ENCODE data around the gene WNT9A.

Gene WNT9A

DNA sequence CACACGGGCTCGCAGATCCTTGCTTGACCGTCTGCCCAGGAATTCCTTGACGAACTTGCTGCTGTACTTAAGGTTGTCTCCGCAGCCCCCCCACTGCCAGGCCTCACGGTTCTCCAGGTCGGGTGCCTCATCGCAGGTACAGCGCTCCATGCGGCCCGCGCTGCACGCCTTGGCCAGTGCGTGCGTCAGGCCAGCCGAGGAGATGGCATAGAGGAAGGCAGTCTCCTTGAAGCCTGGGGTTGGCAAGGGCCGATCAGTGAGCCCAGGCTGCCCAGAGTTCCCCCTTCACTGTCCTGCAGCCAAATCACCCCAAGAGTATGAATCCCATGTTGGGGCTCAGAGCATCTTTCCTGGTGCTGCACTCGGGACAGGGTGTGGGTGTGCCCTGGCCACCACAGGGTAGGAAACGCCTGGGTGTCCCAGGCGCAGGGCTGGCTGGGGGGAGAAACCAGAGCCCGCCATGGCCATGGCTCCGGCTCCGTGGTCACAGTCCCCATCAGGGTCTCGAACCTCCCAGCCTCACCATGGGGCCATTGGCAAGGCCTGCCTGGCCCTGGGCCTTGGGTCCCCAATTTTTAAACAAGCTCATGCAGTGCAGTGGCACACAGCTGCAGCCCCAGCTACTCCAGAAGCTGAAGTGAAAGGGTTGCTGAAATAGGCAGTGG is 23.4 kb downstream of the WNT9A start:
- no peak for DNase-seq (ENCODE audit: low spot score)

DNA sequence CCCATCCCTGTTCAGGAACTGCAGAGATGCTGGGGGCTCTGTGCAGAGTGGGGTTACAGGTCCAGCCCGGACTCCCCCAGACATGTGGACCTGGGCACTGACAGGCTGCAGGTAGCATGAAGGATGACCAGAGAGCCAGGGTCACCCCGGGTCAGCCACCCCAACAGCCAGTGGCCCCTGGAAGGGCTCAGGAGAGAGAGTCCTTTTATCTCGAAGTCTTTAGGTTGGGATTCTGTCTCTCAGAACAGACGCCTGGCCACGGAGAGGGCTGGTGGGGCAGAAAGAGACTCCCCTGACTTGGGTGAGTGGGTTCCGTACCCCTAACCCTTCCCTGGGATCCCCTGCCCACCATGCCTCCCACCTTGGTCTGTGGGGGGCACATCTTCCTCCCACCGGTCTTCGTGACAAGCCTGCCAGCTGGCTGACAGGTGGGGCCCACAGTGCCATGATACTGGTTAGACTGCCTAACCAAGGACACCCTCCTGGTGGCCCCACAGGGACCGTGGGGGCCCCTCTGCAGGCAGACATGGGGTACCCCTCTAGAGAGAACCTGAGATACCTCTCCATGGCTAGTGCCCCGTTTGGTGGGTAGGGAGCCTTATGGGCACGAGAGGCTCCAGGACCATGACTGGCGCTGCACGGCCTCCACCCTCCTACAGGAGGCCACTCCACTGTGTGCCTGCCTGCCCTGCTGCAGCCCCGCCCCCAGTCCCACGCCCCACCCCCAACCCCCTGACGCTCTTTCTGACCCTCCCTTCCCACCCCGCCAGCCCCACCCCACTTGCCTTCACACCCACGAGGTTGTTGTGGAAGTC is 24.2 kb downstream of the WNT9A start:
- no peak for DNase-seq (ENCODE audit: low spot score)

DNA sequence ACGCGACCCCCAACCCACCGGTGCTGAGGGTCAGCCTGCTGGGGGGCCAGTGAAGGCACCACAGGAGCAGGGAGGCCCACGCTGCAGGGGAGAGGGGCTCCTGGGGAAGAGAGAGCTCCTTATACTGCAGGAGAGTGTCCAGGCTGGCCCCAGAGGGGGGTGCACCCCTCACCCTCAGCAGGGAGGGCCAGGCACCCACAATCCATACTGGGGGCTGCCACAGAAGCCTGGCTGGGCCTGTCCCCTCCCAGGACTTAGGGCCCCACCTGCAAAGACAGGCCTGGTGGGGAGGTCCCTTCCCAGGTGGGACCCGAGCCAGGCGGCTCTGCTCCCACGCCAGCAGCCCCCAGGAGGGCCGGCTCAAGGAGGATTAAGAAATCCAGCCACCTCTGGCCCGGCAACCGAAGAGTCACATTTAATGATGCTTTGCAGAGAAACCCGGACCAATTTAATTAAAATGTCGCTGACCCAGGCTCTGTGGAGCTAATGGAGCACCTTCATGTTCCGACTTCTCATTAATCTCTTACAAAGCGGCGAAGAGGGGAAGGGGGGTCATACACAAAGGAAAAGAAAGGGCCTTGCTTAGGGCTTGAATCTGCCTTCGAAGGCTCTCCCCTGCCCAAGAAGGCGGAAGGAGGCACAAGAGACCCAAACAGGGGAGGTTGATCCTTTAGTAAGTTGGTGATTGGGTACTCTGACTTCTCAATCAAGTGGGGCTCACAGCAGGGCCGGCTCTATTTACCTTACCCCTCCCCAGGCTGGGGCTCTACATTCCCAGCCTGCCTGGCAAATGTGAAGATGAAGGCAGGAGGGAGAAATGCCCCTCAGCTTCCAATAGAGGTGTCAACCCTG is 25.0 kb downstream of the WNT9A start:
- DNase-seq (ENCODE audit: low spot score): no peak

DNA sequence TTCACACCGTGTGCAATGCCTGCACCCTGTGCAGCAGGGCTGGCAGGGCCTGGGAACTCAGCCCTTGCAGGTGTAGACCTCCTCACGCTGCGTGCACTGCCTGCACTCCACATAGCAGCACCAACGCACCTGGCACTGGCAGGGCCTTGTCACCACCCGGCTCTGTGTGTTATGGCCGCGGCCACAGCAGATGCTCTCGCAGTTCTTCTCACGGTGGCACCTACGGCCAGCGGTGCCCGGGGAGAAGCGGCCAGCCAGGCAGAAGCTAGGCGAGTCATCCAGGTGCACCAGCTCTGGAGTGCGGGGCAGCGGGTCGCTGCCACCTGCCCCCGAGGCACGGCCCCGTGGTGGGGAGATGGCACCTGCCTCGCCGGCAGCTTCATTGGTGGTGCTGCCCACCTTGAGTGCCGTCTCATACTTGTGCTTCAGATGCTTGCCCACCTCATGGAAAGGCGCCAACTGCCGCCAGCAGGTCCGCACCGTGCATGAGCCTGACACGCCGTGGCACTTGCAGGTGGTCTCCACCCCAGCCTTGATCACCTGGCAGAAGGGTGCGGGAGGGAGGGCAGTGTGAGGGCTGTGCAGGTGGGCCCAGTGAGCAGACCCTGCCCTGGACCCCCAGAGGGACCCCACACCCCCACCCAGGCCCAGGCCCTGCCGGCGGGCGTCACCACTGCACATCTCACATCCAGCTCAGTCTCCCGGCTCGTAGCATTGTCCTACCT is 26.1 kb downstream of the WNT9A start:
- no peak for DNase-seq (ENCODE audit: low spot score)

DNA sequence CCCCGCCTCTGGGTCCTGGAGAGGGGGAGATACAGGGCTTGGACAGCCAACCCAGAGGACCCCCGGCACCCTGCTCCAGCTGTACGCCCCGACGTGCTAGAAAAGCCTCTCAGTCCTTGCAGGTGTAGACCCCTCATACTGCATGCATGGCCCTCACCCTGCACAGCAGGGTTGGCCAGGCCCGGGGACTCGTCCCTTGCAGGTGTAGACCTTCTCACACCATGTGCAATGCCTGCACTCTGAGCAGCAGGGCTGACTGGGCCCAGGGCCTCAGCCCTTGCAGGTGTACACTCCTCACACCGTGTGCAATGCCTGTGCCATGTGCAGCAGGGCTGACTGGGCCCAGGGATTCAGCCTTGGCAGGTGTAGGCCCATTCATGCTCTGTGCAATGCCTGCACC is 26.8 kb downstream of the WNT9A start:
- no peak for DNase-seq (ENCODE audit: low spot score)

DNA sequence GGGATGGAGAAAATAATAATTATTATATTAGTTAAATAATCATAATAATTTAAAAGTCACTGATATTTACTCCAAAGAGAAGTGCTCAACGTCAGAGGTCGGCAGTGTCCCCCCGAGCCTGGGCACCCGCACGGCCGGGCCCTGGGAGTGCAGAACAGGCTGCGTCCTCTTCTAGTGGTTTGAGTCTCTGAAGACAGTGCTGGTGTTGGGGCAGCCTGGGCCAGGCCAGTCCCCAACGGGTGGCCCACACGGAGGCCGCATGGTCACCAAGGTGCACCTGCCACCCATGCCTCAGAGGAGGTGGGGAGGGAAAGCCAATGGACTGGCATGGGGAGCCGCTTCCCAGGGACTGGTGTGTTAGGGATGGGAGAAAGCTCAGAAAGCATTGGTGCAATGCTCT is 27.3 kb downstream of the WNT9A start:
- DNase-seq (ENCODE audit: low spot score): no peak

DNA sequence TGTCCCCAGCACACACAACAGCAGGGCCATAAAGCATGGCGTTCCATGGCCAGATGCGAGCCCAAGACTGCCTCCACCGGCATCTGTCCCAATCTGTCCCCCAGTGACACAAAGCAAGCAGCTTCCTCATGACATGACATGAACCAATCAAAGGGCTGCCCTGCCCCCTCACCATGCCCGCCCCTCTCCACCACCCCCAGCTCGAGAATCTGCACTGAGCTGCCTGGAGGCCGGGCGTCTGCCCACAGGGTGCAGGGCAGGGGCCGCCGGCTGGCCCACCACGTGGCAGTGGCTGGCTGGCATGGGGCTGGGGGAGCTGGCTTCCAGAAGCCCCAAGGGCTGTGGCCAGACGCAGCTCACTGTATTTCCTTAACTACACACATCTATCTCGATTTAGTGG is 27.8 kb downstream of the WNT9A start:
- DNase-seq (ENCODE audit: low spot score): no peak

DNA sequence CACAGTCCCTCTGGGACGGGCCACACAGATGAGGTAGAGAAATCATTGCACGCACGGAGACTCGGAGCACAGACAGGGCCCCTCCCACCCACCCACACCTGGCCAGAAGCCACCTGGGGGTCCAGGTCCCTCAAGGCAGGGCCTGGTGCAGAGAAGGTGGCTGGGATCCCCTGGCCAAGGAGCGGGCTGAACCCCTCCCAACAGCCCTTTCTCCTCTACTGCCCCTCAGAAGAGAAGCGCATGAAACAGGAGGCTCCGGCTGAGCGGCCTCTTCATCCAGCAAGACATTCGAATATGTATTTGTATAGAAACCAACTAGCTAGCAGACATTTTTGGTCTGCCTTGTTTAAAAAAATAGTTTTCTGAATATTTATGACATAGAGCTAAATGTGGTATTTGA is 29.0 kb downstream of the WNT9A start:
- DNase-seq (ENCODE audit: low spot score): no peak

DNA sequence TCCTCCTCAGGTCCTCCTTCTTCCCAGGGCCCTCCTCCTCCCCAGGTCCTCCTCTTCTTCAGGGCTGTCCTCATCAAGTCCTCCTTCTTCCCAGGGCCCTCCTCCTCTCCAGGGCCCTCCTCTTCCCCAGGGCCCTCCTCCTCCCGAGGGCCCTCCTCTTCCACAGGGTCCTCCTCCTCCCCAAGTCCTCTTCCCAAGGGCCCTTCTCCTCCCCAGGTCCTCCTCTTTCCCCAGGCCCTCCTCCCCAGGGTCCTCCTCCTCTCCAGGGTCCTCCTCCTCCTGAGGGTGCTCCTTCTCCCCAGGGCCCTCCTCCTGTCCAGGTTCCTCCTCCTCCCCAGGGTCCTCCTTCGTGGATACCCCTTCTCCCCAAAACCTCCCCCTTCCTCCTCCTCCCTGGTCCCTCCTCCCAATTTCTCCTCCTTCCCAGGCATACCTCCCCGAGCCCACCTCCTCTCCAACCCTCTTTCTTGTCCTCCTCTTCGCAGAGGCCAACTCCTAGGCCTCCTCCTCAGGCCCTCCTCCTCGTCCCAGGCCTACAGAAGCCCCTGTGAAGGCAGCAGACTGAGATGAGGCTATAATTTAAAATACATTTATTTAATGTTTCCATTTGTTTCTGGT is 29.5 kb downstream of the WNT9A start:
- no peak for DNase-seq (ENCODE audit: low spot score)

DNA sequence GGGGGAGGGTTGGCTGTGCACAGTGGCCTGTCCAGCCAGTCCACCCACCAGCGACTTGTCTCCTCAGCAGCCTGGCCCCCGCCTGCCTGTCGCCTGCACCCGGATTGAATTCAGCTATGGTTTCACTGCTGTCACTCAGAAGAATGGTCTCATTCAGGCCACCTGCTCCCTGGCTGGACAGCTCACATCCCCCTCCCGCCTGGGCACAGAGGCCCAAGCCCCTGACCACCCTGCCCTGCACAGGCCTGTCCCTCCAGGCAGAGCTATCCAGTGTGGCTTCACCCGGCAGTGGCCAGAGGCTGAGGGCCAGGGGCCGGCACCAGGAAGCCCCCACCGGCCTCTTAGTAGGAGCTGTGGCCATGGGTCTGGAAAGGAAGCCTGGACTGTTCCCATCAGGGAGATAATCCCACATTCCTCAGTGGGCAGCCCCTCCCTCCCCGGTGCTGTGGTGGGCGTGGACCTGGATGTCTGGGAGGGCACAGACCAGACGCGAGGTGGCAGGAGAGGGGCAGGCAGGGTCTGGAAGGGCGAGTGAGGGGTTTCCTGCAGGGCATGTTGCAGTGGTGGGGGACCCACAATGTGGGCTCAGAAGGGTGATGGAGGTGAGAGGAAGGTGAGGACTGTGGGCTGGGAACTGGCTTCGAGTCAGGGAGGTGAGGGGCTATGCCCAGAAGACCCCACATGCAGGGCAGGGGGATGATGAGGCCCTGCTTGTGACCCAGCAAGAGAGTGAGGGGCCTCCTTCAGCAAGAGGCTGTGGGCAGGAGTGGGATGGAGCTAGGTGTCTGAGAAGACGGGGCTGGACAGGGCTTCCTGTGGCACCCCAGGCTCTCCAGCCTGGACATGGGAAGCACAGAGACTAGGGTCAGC is 30.4 kb downstream of the WNT9A start:
- no peak for DNase-seq (ENCODE audit: low spot score)

DNA sequence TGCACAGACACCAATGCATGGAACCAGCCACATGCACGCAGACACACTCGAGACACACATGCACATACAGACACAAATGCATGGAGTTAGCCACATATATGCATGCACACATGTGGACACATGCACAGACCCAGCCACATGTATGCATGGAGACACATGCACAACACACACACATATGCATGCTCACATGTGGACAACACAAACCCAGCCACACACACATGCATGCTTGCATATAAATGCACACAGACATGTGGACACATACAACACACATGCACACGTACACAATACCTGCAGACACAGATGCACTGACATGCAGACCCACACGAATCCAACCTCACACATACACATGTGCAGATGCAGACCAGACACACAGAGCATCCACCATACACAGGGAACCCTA is 31.1 kb downstream of the WNT9A start:
- no peak for DNase-seq (ENCODE audit: low spot score)

DNA sequence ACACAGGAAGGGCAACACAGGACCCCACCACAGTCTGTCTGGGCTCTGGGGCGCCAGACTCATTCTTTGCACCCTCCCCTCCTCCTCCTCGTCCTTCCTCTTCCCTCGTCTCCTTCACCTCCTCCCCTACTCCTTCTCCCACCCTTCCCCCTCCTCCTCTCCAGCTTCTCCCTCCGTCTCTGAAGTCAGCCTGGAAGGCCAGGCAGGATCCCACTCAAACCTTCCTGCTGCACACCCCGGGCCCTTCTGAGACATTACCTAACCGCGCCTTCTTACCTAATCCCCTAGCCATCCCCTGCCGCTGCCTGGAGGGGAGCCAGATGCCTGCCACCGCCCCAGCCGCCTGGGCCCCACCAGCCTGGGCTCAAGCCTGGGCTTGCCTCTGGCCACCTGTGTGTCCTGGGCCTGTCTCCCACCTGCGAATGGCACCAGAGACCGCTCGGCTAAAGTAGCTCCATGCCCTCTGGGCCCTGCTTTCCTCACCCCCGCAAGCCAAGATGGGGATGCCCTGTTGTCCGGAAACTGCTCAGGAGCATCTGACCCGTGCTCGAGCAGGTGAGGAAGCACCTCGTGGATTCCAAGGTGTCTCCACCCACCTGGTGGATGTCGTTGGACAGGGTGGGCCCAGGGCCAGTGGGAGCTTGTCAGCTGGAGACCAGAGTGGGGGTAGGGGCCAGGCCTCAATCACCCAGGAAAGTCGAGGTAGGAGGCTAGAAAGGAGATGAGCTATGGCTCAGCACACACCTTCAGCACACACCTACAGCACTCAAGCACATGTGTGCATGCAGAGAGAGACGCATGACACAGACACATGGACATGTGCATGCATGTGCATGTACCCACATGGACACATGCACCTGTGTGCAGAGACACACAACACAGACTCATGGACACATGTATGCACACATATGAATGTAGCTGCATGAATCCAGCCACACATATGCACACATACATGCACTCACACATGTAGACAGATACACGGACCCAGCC is 31.9 kb downstream of the WNT9A start:
- DNase-seq (ENCODE audit: low spot score): no peak

DNA sequence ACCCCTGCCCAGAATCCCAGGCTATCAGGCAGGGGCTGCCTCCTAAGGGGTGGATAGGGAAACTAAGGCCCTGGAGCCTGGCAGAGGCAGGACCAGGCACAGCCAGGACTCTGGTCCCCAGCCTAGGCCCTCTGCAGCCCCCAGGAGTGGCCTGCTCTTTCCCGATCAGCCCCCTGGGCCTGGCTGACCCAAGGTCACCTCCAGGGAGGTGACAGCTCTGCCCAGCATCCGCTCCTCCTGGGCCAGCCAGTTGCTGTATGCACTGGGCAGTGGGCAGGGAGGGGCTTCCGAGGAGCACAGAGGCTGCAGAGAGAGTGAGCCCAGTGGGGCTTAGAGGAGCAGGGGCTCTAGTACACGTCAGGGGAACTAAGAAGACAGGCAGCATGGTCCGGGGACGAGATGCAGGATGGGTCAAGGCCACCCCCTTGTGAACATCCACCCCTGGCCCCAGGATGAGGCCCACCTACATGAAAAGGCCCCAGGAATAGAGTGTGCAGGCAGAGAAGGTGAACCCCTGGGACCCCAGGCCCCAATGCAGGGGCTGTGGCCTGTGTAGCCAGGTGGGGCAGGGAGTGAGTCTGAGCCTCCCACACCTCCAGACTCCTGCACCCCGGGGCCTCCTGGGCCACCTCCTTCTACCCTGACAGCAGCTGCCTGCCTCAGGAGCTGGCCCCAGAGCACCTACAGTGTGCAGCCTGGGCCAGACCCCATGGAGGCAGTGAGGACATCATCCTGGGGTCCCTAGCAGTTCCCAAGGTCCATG is 32.8 kb downstream of the WNT9A start:
- no peak for DNase-seq (ENCODE audit: low spot score)

DNA sequence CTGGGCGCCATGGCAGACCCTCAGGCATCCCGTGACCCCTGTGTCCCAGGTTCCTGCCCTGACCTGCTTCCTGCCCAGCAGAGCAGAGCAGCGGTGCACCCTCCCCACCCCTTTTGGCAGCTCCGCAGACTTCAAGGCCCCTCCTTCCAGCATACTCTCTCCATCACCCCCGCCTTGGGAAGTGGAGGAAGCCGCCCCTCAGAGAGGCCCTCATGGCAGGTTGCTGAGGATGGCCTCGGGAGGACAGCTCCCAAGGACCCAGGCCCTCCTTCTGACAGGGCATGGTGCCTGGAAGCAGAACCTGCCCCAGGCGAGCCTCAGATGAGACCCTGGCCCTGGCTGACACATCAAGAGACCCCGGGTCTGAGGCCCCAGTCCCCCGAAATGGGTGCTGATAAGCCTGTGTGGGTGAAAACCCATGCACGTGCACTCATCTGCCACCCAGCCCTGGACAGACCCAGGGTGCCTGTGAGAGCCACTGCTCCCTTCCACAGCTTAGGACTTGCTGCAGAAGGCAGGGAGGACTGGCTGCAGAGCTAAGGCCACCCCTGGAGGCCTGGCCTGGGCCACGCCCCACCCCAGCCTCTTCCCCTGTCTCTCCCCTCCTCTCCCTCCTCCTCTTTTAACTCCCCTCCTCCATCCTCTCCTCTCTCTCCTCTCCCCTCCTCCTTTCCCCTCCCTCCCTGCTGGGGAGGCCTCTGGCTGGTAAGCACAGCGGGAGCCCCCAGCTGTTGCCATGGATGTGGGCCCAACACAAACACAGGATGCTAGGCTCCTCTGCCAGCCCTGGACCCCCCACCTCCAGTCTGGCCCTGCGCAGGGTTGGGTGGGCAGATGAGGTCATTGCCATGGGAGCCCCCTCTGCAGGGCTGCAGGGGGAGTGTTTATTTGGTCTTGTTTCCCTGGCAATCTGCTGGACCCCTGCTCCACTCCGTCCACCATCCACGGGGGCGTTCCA is 33.7 kb downstream of the WNT9A start:
- no peak for DNase-seq (ENCODE audit: low spot score)

DNA sequence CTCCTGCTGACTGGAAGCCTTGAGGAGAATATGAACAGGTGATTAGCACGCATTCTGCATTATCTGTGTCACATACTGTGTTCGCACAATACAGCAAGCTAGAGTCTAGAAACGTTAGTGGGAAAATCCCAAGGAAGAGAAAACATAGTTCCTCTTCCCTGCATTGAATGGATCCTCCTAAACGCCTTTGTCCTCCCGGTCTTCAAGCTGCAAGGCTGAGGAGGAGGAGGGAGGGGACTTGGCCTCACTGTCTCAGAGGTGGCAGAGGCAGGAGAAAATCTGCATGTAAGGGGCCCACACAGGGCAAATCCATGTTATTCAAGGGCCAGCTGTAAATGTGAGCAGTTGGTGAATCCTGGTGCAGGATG is 34.4 kb downstream of the WNT9A start:
- no peak for DNase-seq (ENCODE audit: low spot score)

DNA sequence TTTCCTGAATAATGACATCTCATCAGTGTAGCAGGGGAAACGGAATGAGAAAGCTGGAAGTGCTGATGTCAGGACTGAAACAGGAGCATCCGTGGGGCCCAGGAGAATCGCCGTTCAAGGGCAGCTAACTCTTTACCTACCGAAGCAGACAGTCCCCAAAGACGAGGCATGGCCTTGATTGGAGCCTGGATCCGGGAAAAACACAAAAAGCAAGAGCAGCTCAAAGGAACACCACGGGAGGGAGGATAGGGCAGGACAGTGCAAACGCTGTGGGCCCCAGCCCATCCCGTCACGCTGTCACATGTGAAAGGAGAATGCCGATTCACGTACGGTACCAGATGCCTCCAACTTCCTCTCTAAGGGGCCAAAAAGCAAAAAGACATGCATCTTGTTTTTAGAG is 34.9 kb downstream of the WNT9A start:
- DNase-seq (ENCODE audit: low spot score): no peak

DNA sequence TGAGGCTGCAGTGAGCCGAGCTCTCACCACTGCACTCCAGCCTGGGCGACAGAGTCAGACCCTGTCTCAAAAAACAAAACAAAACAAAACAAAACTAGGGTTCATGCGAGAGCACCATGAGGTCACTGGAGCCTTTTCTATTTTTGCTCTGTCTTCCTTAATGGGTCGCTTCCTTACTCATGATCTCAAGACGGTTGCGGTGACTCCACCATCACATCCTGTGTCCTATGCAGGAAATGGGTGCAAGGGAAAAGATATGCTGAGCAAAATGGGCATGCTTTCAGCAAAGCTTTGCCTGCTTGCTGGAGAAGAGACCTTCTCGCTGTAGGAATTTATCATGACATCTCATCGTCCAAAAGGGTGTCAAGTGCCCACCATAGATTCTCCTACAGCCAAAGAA is 36.4 kb downstream of the WNT9A start:
- no peak for DNase-seq (ENCODE audit: low spot score)

Data from activated CD4-positive, alpha-beta T cell treated with anti-CD3 and anti-CD28 coated beads, Interleukin-2, Interleukin-4, amounts not matched to agents 100 ng/mL and 50 ng/mL, durations not matched to agents 16 hours and 8 hours (primary cell).